OCI-LY7 (cell line): ENCODE data around the gene RNF150. TPM values are rescaled to one million over a fixed set of nuclear protein-coding genes. Genes with fewer than 3 reads are reported as not detected.

ENCODE experiments used
- BruUV-seq: library from RNA; stranded (reverse); fragments of 400-500 nt; replicated peaks from 2 replicates; lab custom pipeline; 2021; lab: Mats Ljungman, UMichigan
- CTCF ChIA-PET: fragments of 300-600 bp; sonication (Branson Sonifier 250); formaldehyde crosslinking; loops from one replicate; lab custom pipeline; 2022; ENCODE audit warnings: antibody characterized with exemption; ENCODE audit not compliant: unreplicated experiment; lab: Charles Lee
- POLR2A ChIA-PET: fragments of 300-600 bp; sonication (Branson Sonifier 250); formaldehyde crosslinking; loops from one replicate; lab custom pipeline; 2022; ENCODE audit warnings: antibody characterized with exemption; lab: Charles Lee
- DNase-seq: peaks from one replicate; pipeline ENCODE4 v3.0.0-alpha.2; 2015; ENCODE audit warnings: low spot score
- H2AFZ ChIP-seq: fragments of 200-600 bp; sonication (generic), shearing (Covaris generic); 2 replicates; pipeline ENCODE4 v1.6.1; 2014; ENCODE audit warnings: mild to moderate bottlenecking, antibody characterized with exemption, low read length, moderate library complexity
- H3K27ac ChIP-seq: fragments of 200-600 bp; sonication (generic); 2 replicates; pipeline ENCODE4 v1.5.1; 2014; ENCODE audit warnings: mixed run types, low read depth, mild to moderate bottlenecking, moderate library complexity, low read length, inconsistent platforms; ENCODE audit not compliant: poor library complexity, severe bottlenecking
- H3K36me3 ChIP-seq: fragments of 200-600 bp; sonication (generic); 2 replicates; pipeline ENCODE4 v1.6.1; 2014; ENCODE audit warnings: mild to moderate bottlenecking, antibody characterized with exemption, low read length, moderate library complexity, mixed read lengths; ENCODE audit not compliant: insufficient read depth
- H3K4me1 ChIP-seq: fragments of 200-600 bp; sonication (generic); 2 replicates; pipeline ENCODE4 v1.5.1; 2014; ENCODE audit warnings: mild to moderate bottlenecking, low read length; ENCODE audit not compliant: insufficient read depth, poor library complexity, severe bottlenecking
- H3K4me2 ChIP-seq: fragments of 200-600 bp; sonication (generic); 2 replicates; pipeline ENCODE4 v1.6.1; 2014; ENCODE audit warnings: mild to moderate bottlenecking, low read length
- H3K4me3 ChIP-seq: fragments of 200-600 bp; sonication (generic); 2 replicates; pipeline ENCODE4 v1.5.1; 2014; ENCODE audit warnings: mild to moderate bottlenecking, low read depth, low read length; ENCODE audit not compliant: poor library complexity, severe bottlenecking
- H3K79me2 ChIP-seq: fragments of 200-600 bp; sonication (generic); 2 replicates; pipeline ENCODE4 v1.6.1; 2016; ENCODE audit warnings: low read depth, mild to moderate bottlenecking, low read length, moderate library complexity, mixed read lengths; ENCODE audit not compliant: insufficient read depth
- H3K9me2 ChIP-seq: fragments of 200-600 bp; sonication (generic); 2 replicates; pipeline ENCODE4 v1.6.1; 2016; ENCODE audit warnings: mild to moderate bottlenecking, low read length, mixed read lengths; ENCODE audit not compliant: insufficient read depth
- H3K9me3 ChIP-seq: fragments of 200-600 bp; sonication (generic); 2 replicates; pipeline ENCODE4 v1.6.1; 2014; ENCODE audit warnings: mild to moderate bottlenecking, mixed run types, low read length, mixed read lengths
- H4K20me1 ChIP-seq: fragments of 200-600 bp; sonication (generic); 2 replicates; pipeline ENCODE4 v1.6.1; 2014; ENCODE audit warnings: mild to moderate bottlenecking, antibody characterized with exemption, low read length, moderate library complexity, mixed read lengths; ENCODE audit not compliant: insufficient read depth
- EZH2phosphoT487 ChIP-seq: fragments of 200-600 bp; sonication (generic); IDR thresholded peaks from 2 replicates; pipeline ENCODE4 v1.6.1; 2018; ENCODE audit warnings: low read depth, borderline replicate concordance, mild to moderate bottlenecking, mixed run types, antibody characterized with exemption, low read length, moderate library complexity, mixed read lengths
- intact Hi-C: fragments of 100-400 bp; cut with micrococcal nuclease; formaldehyde crosslinking; loops from one replicate; pipeline ENCODE4 v1.10.0; 2022; ENCODE audit not compliant: unreplicated experiment
- total RNA-seq, 2 experiments: library from RNA; depleted of rRNA in 1 of 2; stranded (reverse); fragments of >200 nt in 1 of 2; shearing (Covaris generic) in 1 of 2; gene quantifications; 2 replicates each; pipeline ENCODE4 v1.2.3, GENCODE V29; 2014 to 2022
- TF ChIP-seq, protein P1 (sequence below): fragments of 200-600 bp; sonication (generic); conservative IDR thresholded peaks from 2 replicates; pipeline ENCODE4 v1.5.1; 2014; ENCODE audit warnings: mild to moderate bottlenecking, antibody characterized with exemption, low read length, moderate library complexity, mixed read lengths

Gene RNF150
- total RNA-seq, 2 experiments from 2014 or later = not detected

- no TSS peak for BruUV-seq
- DNase-seq = no peak
- no peaks in the 10 kb centered on the region for H4K20me1 ChIP-seq
- no peak overlapping the region for H3K4me3 ChIP-seq
- H3K9me3 ChIP-seq = no peaks in the 10 kb centered on the region
- TF ChIP-seq, protein P1, sequence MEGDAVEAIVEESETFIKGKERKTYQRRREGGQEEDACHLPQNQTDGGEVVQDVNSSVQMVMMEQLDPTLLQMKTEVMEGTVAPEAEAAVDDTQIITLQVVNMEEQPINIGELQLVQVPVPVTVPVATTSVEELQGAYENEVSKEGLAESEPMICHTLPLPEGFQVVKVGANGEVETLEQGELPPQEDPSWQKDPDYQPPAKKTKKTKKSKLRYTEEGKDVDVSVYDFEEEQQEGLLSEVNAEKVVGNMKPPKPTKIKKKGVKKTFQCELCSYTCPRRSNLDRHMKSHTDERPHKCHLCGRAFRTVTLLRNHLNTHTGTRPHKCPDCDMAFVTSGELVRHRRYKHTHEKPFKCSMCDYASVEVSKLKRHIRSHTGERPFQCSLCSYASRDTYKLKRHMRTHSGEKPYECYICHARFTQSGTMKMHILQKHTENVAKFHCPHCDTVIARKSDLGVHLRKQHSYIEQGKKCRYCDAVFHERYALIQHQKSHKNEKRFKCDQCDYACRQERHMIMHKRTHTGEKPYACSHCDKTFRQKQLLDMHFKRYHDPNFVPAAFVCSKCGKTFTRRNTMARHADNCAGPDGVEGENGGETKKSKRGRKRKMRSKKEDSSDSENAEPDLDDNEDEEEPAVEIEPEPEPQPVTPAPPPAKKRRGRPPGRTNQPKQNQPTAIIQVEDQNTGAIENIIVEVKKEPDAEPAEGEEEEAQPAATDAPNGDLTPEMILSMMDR = no peak
- no peak for TF ChIP-seq EZH2phosphoT487
- no peaks in the 10 kb centered on the region for H3K4me1 ChIP-seq
- ChIA-PET POLR2A (interaction anchor here (1.1 kb wide), 1 partner anchor 13 kb away, joined by 3 read pairs; no protein-coding TSS in a partner anchor), CTCF (no interaction called here)
- no peak overlapping the region for H3K4me2 ChIP-seq
- H3K27ac ChIP-seq = no peak overlapping the region
- intact Hi-C loops = no loop called here
- H3K79me2 ChIP-seq = no peaks in the 10 kb centered on the region
- no peak overlapping the region for H2AFZ ChIP-seq
- H3K36me3 ChIP-seq = no peaks in the 10 kb centered on the region
- no peaks in the 10 kb centered on the region for H3K9me2 ChIP-seq
Observed at GRCh38 chr4:141041021-141041476, 92.2 kb downstream of the RNF150 start.

DNA sequence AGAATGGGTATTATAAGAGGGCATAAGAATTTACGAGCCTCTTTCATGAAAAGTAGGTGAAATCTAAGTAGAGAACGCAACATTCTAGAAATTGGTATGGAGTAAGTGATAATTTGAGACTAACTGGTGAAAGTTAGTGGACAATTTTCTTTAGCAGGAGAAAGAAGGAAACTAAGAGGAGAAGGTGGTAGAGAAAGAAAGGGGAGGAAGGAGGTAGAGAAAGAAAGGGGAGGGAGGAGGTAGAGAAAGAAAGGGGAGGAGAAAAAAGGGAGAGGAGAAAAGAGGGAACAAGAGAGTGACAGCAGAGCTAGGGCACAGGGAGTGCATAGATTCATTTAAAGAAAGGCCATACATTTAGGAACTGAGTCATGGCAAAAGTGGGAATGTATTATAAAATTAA lies 94.1 kb downstream of the RNF150 start:
- intact Hi-C loops = no loop called here
- no peaks in the 10 kb centered on the region for H3K9me3 ChIP-seq
- no TSS peak for BruUV-seq
- DNase-seq = no peak
- no peaks in the 10 kb centered on the region for H3K9me2 ChIP-seq
- H3K4me3 ChIP-seq = no peak overlapping the region
- ChIA-PET CTCF (no interaction called here), POLR2A (no interaction called here)
- TF ChIP-seq EZH2phosphoT487 = no peak
- TF ChIP-seq, protein P1 = no peak
- no peak overlapping the region for H2AFZ ChIP-seq
- no peaks in the 10 kb centered on the region for H4K20me1 ChIP-seq
- no peaks in the 10 kb centered on the region for H3K4me1 ChIP-seq
- no peaks in the 10 kb centered on the region for H3K79me2 ChIP-seq
- no peaks in the 10 kb centered on the region for H3K36me3 ChIP-seq
- H3K27ac ChIP-seq = no peak overlapping the region
- no peak overlapping the region for H3K4me2 ChIP-seq

GRCh38 chr4:141038428-141038827 lies 94.8 kb downstream of the RNF150 start:
- H3K4me3 ChIP-seq = no peak overlapping the region
- intact Hi-C loops = no loop called here
- no peaks in the 10 kb centered on the region for H4K20me1 ChIP-seq
- no peaks in the 10 kb centered on the region for H3K4me1 ChIP-seq
- CTCF ChIA-PET = no interaction called here
- DNase-seq = no peak
- H3K9me3 ChIP-seq = no peaks in the 10 kb centered on the region
- POLR2A ChIA-PET = interaction anchor here (0.6 to 1.3 kb wide), 2 partner anchors 25 to 1005 kb away, joined by 3 read pairs; no protein-coding TSS in a partner anchor
- H3K27ac ChIP-seq = no peak overlapping the region
- no peaks in the 10 kb centered on the region for H3K9me2 ChIP-seq
- H3K4me2 ChIP-seq = no peak overlapping the region
- H2AFZ ChIP-seq = no peak overlapping the region
- H3K79me2 ChIP-seq = no peaks in the 10 kb centered on the region
- no peak for TF ChIP-seq EZH2phosphoT487
- TF ChIP-seq, protein P1 = no peak
- no peaks in the 10 kb centered on the region for H3K36me3 ChIP-seq
- BruUV-seq = no TSS peak
